HCT116 (cell line): ENCODE data around the gene TMOD3. TPM values are rescaled to one million over a fixed set of nuclear protein-coding genes. Genes with fewer than 3 reads are reported as not detected.

Experiments used
- ATAC-seq: fragments of 200-7000 bp; cut with Tn5 transposase; 2 replicates; pipeline ENCODE4 v1.9.1; 2020; ENCODE audit warnings: mild to moderate bottlenecking, moderate library complexity
- BruUV-seq: library from RNA; stranded (reverse); fragments of 400-500 nt; replicated peaks from 2 replicates; lab custom pipeline; 2021; lab: Mats Ljungman, UMichigan
- CTCF ChIA-PET: fragments of 300-600 bp; sonication (Branson Sonifier 250); formaldehyde crosslinking; loops from one replicate; lab custom pipeline; 2021; ENCODE audit warnings: antibody characterized with exemption; lab: Charles Lee
- POLR2A ChIA-PET: fragments of 300-600, 350-600 bp; sonication (Branson Sonifier 250); formaldehyde crosslinking; loops from one replicate; lab custom pipeline; 2021; ENCODE audit warnings: antibody characterized with exemption; lab: Charles Lee
- RAD21 ChIA-PET, 2 experiments: fragments of 300-600 bp; sonication (Branson Sonifier 250); formaldehyde crosslinking; loops; one replicate each; lab custom pipeline; 2023; ENCODE audit warnings: low total read pairs in 2 of 2; ENCODE audit not compliant: uncharacterized antibody in 2 of 2, unreplicated experiment in 2 of 2, low non-redundant PET in 1 of 2; lab: Charles Lee
- DNase-seq: peaks from one replicate; pipeline ENCODE4 v3.0.0-alpha.2; 2010; ENCODE audit warnings: low read depth, low spot score
- H2AFZ ChIP-seq: fragments of 200-600 bp; shearing (Covaris generic), sonication (generic); 2 replicates; pipeline ENCODE4 v1.6.1; 2017; ENCODE audit warnings: low read depth, mixed run types, mixed read lengths, antibody characterized with exemption, low read length; ENCODE audit not compliant: poor library complexity, severe bottlenecking
- H3K27ac ChIP-seq: 2 replicates; pipeline ENCODE4 v1.5.1; 2012; ENCODE audit warnings: low read depth, low read length
- H3K27me3 ChIP-seq: fragments of 200-600 bp; sonication (generic); 2 replicates; pipeline ENCODE4 v1.6.1; 2016; ENCODE audit warnings: mixed run types, low read length, mixed read lengths; ENCODE audit not compliant: insufficient read depth
- H3K36me3 ChIP-seq, 2 experiments: fragments of 200-500 bp in 1 of 2; fragments of 200-600 bp in 1 of 2; sonication (Bioruptor generic) in 1 of 2; sonication (generic) in 1 of 2; 2 replicates each; pipeline versions ENCODE4 v1.5.1 to v1.6.1; 2014 to 2016; ENCODE audit warnings: low read length in 2 of 2, inconsistent platforms in 1 of 2, mixed read lengths in 1 of 2, mixed run types in 1 of 2; ENCODE audit not compliant: insufficient read depth in 2 of 2, control insufficient read depth in 1 of 2
- H3K4me1 ChIP-seq, 2 experiments: fragments of 200-600 bp in 1 of 2; sonication (generic) in 1 of 2; 2 replicates each; pipeline versions ENCODE4 v1.5.1 to v1.6.1; 2012 to 2017; ENCODE audit warnings: low read length in 2 of 2, inconsistent platforms in 1 of 2, mild to moderate bottlenecking in 1 of 2, mixed read lengths in 1 of 2, mixed run types in 1 of 2, moderate library complexity in 1 of 2; ENCODE audit not compliant: insufficient read depth in 2 of 2, control insufficient read depth in 1 of 2
- H3K4me2 ChIP-seq: fragments of 200-600 bp; sonication (generic); 2 replicates; pipeline ENCODE4 v1.6.1; 2017; ENCODE audit warnings: mixed run types, low read length, mixed read lengths
- H3K4me3 ChIP-seq, 2 experiments: fragments of 200-600 bp in 1 of 2; sonication (generic) in 1 of 2; replicated peaks in 1 of 2; 2 replicates each; pipeline ENCODE4 v1.5.1; 2011 to 2016; ENCODE audit warnings: low read length in 2 of 2, control low read depth in 1 of 2, low read depth in 1 of 2, mild to moderate bottlenecking in 1 of 2, mixed read lengths in 1 of 2, mixed run types in 1 of 2
- H3K79me2 ChIP-seq: fragments of 200-600 bp; sonication (generic); 2 replicates; pipeline ENCODE4 v1.6.1; 2017; ENCODE audit warnings: mild to moderate bottlenecking, mixed run types, low read length, moderate library complexity, mixed read lengths; ENCODE audit not compliant: insufficient read depth
- H3K9ac ChIP-seq: fragments of 200-600 bp; sonication (generic); 2 replicates; pipeline ENCODE4 v1.6.1; 2016; ENCODE audit warnings: low read length, mixed read lengths
- H3K9me2 ChIP-seq: fragments of 200-600 bp; sonication (generic), shearing (Covaris generic); 2 replicates; pipeline ENCODE4 v1.6.1; 2017; ENCODE audit warnings: mixed run types, mild to moderate bottlenecking, moderate library complexity; ENCODE audit not compliant: insufficient read depth
- H3K9me3 ChIP-seq, 2 experiments: fragments of 200-500 bp in 1 of 2; fragments of 200-600 bp in 1 of 2; sonication (Bioruptor generic) in 1 of 2; sonication (generic) in 1 of 2; 2 replicates each; pipeline ENCODE4 v1.6.1; 2014 to 2017; ENCODE audit warnings: low read length in 2 of 2, mixed read lengths in 2 of 2, inconsistent platforms in 1 of 2, low read depth in 1 of 2, mild to moderate bottlenecking in 1 of 2, mixed run types in 1 of 2, moderate library complexity in 1 of 2; ENCODE audit not compliant: control insufficient read depth in 1 of 2, insufficient read depth in 1 of 2
- H4K20me1 ChIP-seq: fragments of 200-600 bp; sonication (generic), shearing (Covaris generic); 2 replicates; pipeline ENCODE4 v1.6.1; 2017; ENCODE audit warnings: mixed run types, mild to moderate bottlenecking, moderate library complexity; ENCODE audit not compliant: insufficient read depth
- CBX3 ChIP-seq: IDR thresholded peaks from 2 replicates; pipeline ENCODE4 v1.6.1; 2012; ENCODE audit warnings: low read depth
- CEBPB ChIP-seq: IDR thresholded peaks from 2 replicates; pipeline ENCODE4 v1.6.1; 2012; ENCODE audit warnings: low read depth
- EGR1 ChIP-seq: IDR thresholded peaks from 2 replicates; pipeline ENCODE4 v1.6.1; 2012; ENCODE audit warnings: low read depth
- EZH2 ChIP-seq: fragments of 200-600 bp; sonication (generic); IDR thresholded peaks from 2 replicates; pipeline ENCODE4 v1.6.1; 2017; ENCODE audit warnings: antibody characterized with exemption, mixed run types
- EZH2phosphoT487 ChIP-seq: fragments of 200-600 bp; IDR thresholded peaks from 2 replicates; pipeline ENCODE4 v1.6.1; 2018; ENCODE audit warnings: antibody characterized with exemption, borderline replicate concordance
- JUND ChIP-seq: IDR thresholded peaks from 2 replicates; pipeline ENCODE4 v1.6.1; 2012
- POLR2A ChIP-seq: IDR thresholded peaks from 2 replicates; pipeline ENCODE4 v1.7.0; 2011; ENCODE audit warnings: borderline replicate concordance; ENCODE audit not compliant: insufficient read depth, insufficient read length; ENCODE audit errors: extremely low read depth
- POLR2AphosphoS5 ChIP-seq: IDR thresholded peaks from 2 replicates; pipeline ENCODE4 v1.6.1; 2011; ENCODE audit warnings: mild to moderate bottlenecking, low read depth, low read length, moderate library complexity
- RAD21 ChIP-seq: IDR thresholded peaks from 2 replicates; pipeline ENCODE4 v1.6.1; 2012; ENCODE audit warnings: low read depth, mild to moderate bottlenecking
- SIN3A ChIP-seq: IDR thresholded peaks from 2 replicates; pipeline ENCODE4 v1.6.1; 2012; ENCODE audit warnings: low read depth
- SP1 ChIP-seq: IDR thresholded peaks from 2 replicates; pipeline ENCODE4 v1.6.1; 2012; ENCODE audit warnings: low read depth
- TCF7L2 ChIP-seq: IDR thresholded peaks from 2 replicates; pipeline ENCODE4 v1.7.0; 2011; ENCODE audit warnings: borderline replicate concordance, inconsistent platforms; ENCODE audit not compliant: insufficient read depth, insufficient read length; ENCODE audit errors: extremely low read depth
- YY1 ChIP-seq: IDR thresholded peaks from 2 replicates; pipeline ENCODE4 v1.6.1; 2011; ENCODE audit warnings: low read length, low read depth, moderate library complexity, mild to moderate bottlenecking; ENCODE audit not compliant: insufficient replicate concordance; ENCODE audit errors: extremely low read depth
- ZFX ChIP-seq: fragments of 450-650 bp; IDR thresholded peaks from 2 replicates; pipeline ENCODE4 v1.6.1; 2017
- ZNF274 ChIP-seq: fragments of 200-500 bp; sonication (Bioruptor generic); IDR thresholded peaks from 2 replicates; pipeline ENCODE4 v1.6.1; 2014; ENCODE audit warnings: mild to moderate bottlenecking, low read depth, low read length, inconsistent platforms
- intact Hi-C: fragments of 100-400 bp; cut with micrococcal nuclease; formaldehyde crosslinking; loops from 2 replicates; pipeline ENCODE4 v1.10.0; 2022
- total RNA-seq: library from RNA; stranded (reverse); gene quantifications from one replicate; pipeline ENCODE4 v1.2.1, GENCODE V29; 2021; ENCODE audit not compliant: unreplicated experiment
- TF ChIP-seq, protein P1 (sequence below), 3 experiments: fragments of 200-600 bp in 1 of 3; sonication (generic) in 1 of 3; IDR thresholded peaks in 2 of 3; conservative IDR thresholded peaks in 1 of 3; 2 replicates each; pipeline ENCODE4 v1.5.1; 2012 to 2017; ENCODE audit warnings: low read depth in 2 of 3, low read length in 2 of 3, antibody characterized with exemption in 1 of 3, borderline replicate concordance in 1 of 3, control low read depth in 1 of 3, mild to moderate bottlenecking in 1 of 3, mixed read lengths in 1 of 3, mixed run types in 1 of 3, moderate library complexity in 1 of 3; ENCODE audit not compliant: insufficient read depth in 1 of 3
- TF ChIP-seq, protein P2 (sequence below): IDR thresholded peaks from 2 replicates; pipeline ENCODE4 v1.6.1; 2012
- TF ChIP-seq, protein P3 (sequence below): IDR thresholded peaks from 2 replicates; pipeline ENCODE4 v1.6.1; 2012

TMOD3 gene
- total RNA-seq, 1 experiment from 2014 or later, result 78.8 TPM

DNA sequence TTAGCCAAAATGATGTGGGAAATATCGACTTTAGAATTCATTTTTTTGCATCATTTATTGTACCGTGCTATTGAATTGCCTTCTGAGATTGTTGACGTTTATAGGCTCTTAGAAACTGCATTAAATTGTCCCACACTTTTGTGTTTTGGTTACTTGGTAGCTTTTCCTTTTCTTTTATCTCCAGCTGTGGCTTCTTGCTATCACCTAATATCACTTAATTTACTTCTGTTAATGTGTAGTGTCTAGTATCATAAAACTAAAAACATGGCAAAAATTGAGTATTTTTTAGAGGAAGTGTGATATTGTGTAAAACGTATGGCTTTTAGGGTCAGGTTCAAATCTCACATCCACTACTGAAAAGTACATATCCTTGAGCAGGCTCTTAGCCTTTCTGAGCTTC lies 11.2 kb downstream of the TMOD3 start:
- Histone ChIP-seq H3K36me3 (no peaks in the 10 kb centered on the region), H3K27ac (no peak overlapping the region), H3K4me3 (no peak overlapping the region), H3K4me2 (peak overlapping the region; percentile 74; the same call in 1 of the 2 replicates), H3K4me1 (peaks cover 75 to 79% of the 10 kb centered on the region in 2 experiments), H4K20me1 (no peaks in the 10 kb centered on the region), H3K9me3 (no peaks in the 10 kb centered on the region), H3K79me2 (peaks cover 99% of the 10 kb centered on the region), H2AFZ (no peak overlapping the region), H3K9me2 (no peaks in the 10 kb centered on the region), H3K27me3 (no peaks in the 10 kb centered on the region), H3K9ac (no peak overlapping the region)
- POLR2A ChIA-PET, result interaction anchor here (1.3 to 1.5 kb wide), 2 partner anchors 11 to 24 kb away, joined by 3 to 6 read pairs; partner anchors contain the start of gene TMOD3
- TF ChIP-seq SP1 (no peak), EZH2phosphoT487 (no peak), ZNF274 (no peak), POLR2AphosphoS5 (no peak), YY1 (no peak), TCF7L2 (no peak), RAD21 (no peak)
- RAD21 ChIA-PET, result no interaction called here
- DNase-seq (no peak), ATAC-seq (no peak)
- intact Hi-C loops, result no loop called here
- BruUV-seq, result no TSS peak
- CTCF ChIA-PET, result interaction anchor here (1.3 kb wide), 1 partner anchor 48 kb away, joined by 3 read pairs; no protein-coding TSS in a partner anchor

DNA sequence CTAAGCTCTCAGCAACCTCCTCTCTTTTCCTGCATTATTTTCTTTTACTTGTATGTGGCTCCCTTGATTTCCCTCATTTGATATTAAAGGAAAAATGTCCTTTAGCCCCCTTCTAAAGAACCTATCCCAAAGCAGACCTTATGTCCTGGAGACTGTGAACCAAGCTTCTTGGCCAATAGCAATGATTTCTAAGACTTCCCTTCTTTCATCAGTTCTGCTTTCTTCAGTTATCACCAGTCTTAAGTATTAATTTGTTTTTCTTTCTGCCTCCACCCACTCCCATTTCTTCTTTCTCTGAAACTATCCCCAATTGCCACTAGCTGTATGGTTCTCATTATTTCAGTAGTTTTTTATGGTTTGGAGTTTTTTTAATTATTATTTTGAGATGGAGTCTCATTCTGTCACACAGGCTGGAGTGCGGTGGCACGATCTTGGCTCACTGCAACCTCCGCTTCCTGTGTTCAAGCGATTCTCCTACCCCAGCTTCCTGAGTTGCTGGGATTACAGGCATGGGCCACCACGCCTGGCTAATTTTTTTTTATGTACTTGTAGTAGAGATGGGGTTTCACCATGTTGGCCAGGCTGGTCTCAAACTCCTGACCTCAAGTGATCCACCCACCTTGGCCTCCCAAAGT lies 12.1 kb downstream of the TMOD3 start:
- Histone ChIP-seq H3K4me3 (no peak overlapping the region), H3K9me2 (no peaks in the 10 kb centered on the region), H3K4me2 (peak overlapping the region; percentile 74), H3K9ac (no peak overlapping the region), H3K27me3 (no peaks in the 10 kb centered on the region), H3K9me3 (no peaks in the 10 kb centered on the region), H3K36me3 (no peaks in the 10 kb centered on the region), H3K79me2 (peaks cover 100% of the 10 kb centered on the region), H3K4me1 (peaks cover 78 to 83% of the 10 kb centered on the region in 2 experiments), H2AFZ (no peak overlapping the region), H3K27ac (peak overlapping the region; percentile 98), H4K20me1 (0 out of 2 replicates have a peak, but pooled peaks cover 2% of the 10 kb centered on the region)
- ChIA-PET CTCF (interaction anchor here (1.3 kb wide), 1 partner anchor 47 kb away, joined by 3 read pairs; no protein-coding TSS in a partner anchor), POLR2A (interaction anchor here (1.3 to 1.5 kb wide), 2 partner anchors 11 to 23 kb away, joined by 3 to 6 read pairs; partner anchors contain the start of gene TMOD3), RAD21 (no interaction called here)
- no peak for DNase-seq
- intact Hi-C loops, result no loop called here
- no TSS peak for BruUV-seq
- ATAC-seq, result no peak
- no peak for TF ChIP-seq YY1
- TF ChIP-seq, protein P1, sequence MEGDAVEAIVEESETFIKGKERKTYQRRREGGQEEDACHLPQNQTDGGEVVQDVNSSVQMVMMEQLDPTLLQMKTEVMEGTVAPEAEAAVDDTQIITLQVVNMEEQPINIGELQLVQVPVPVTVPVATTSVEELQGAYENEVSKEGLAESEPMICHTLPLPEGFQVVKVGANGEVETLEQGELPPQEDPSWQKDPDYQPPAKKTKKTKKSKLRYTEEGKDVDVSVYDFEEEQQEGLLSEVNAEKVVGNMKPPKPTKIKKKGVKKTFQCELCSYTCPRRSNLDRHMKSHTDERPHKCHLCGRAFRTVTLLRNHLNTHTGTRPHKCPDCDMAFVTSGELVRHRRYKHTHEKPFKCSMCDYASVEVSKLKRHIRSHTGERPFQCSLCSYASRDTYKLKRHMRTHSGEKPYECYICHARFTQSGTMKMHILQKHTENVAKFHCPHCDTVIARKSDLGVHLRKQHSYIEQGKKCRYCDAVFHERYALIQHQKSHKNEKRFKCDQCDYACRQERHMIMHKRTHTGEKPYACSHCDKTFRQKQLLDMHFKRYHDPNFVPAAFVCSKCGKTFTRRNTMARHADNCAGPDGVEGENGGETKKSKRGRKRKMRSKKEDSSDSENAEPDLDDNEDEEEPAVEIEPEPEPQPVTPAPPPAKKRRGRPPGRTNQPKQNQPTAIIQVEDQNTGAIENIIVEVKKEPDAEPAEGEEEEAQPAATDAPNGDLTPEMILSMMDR (IDR thresholded peaks at IDR 0.05 in 2 of 3, conservative IDR thresholded peaks at IDR 0.05 in 1 of 3; ENCODE audit: borderline replicate concordance in 1 of 3, insufficient read depth in 1 of 3, low read depth in 2 of 3, low read length in 2 of 3), result no peak
- TF ChIP-seq, protein P2, sequence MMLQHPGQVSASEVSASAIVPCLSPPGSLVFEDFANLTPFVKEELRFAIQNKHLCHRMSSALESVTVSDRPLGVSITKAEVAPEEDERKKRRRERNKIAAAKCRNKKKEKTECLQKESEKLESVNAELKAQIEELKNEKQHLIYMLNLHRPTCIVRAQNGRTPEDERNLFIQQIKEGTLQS, result no peak
- TF ChIP-seq SIN3A, result no peak
- no peak for TF ChIP-seq ZNF274
- TF ChIP-seq RAD21, result no peak
- TF ChIP-seq CEBPB, result no peak
- TF ChIP-seq TCF7L2, result no peak
- TF ChIP-seq SP1, result no peak
- no peak for TF ChIP-seq CBX3
- TF ChIP-seq EGR1, result no peak
- TF ChIP-seq POLR2AphosphoS5, result no peak
- TF ChIP-seq, protein P3, sequence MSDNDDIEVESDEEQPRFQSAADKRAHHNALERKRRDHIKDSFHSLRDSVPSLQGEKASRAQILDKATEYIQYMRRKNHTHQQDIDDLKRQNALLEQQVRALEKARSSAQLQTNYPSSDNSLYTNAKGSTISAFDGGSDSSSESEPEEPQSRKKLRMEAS, result no peak
- TF ChIP-seq EZH2, result no peak
- TF ChIP-seq POLR2A, result no peak
- no peak for TF ChIP-seq JUND
- no peak for TF ChIP-seq EZH2phosphoT487
- no peak for TF ChIP-seq ZFX
